Lung microvascular endothelial cell (primary cell): Measurements from ENCODE around the gene EYA2. TPM values are rescaled to one million over a fixed set of nuclear protein-coding genes. Genes with fewer than 3 reads are reported as not detected.
"Not testable (repeated sequence)": the region's sequence is repeated elsewhere in the genome, so short reads cannot be mapped to it uniquely, and the experiment has no call there.

Experiments used
- DNase-seq, 2 donors: peaks; one replicate each; pipeline versions ENCODE4 v3.0.0 to v3.0.0-alpha.2; 2010; ENCODE audit warnings: low read depth in 2 of 2
- total RNA-seq: library from RNA; depleted of rRNA; stranded (reverse); fragments of >200 nt; gene quantifications from 2 replicates; pipeline ENCODE4 v1.2.1, GENCODE V29; 2014

The EYA2 gene
- total RNA-seq, 1 donor from 2014 or later = not detected

DNA sequence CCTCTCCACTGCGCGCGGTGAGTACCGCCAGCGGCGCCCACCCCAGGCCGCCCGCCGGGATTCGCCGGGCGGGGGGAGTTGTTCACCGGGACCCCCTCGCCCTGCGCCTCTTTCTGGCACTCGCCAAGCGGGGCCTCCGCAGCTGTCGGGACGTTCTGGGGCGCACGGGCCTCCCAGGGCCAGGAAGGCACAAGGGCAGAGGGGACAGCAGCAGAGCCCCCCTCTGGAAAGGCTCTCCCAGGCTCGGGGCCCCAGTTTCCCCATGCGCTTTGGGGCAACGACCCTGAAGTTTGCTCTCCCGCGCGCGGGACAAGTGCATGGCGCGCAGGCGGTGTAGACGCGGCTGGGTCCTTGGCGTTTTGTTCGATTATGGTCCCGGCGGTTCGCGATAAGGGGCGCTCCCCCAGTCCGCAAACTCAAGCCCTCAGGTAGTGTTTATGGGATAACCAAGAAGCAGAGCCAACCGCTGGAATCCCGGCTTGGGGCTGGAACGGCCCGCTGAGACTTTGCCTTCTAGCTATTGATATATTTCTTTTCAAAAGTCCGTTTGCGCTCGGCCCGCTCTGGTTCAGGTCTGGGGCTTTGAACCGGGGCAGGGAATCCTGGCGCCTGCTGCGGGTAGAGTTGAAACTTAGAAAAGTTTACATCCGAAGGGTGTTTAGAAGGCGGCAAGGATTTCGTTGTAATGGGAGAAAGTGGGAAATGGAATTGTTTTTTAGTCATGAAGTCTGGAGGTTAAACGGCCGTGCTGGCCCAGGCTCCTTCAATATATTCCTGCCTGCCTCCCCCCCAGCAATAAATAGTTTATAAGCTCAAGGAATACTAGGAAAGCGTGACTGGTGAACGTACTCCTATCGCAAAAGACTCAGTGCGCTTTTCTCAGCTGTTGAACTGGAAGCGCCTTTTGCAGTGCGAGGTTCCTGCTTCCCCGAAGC is 595 bp downstream of the EYA2 start:
- no peak for DNase-seq

DNA sequence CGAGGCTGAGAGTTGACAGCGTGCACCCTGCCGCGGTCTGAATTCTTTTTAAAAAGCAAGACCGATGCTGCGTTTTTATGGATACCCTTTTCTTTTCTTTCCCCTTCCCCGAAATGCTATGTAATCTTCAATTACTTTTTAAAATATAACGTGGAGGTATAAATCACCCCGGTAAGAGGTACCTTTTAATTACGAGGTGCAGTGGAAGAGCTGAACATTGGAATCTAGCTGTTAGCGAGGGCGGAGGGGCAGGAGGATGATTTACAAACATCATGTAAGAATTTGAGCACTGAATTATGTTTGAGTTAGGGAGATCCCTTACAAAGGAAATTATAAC is 1.2 kb downstream of the EYA2 start:
- DNase-seq = no peak

DNA sequence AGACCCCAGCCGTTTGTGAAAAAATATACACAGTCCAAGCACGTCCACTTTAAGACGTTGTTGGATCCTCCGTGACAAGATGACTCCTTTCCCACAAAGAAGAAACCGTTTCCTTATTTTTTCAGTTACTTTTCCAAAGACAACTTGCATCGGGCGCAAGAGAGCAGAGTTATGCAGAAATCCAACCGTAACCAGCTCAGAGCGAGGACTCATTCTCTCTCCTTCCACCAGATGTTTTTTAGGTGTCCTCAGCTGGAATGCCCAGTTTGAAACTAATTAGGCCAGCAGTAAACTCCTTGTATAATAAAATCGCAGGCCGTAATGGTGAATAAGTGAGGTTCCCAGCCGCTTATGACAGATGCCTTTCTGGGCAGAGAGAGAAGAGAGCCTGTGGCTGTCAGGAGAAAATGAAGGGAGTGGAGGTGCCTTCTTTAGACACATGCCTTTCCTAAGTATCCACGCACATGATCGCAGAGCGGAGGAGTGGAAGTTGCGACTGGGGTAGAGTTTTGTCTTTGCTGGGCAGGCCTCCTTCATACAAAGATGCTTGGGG is 2.8 kb downstream of the EYA2 start:
- no peak for DNase-seq

DNA sequence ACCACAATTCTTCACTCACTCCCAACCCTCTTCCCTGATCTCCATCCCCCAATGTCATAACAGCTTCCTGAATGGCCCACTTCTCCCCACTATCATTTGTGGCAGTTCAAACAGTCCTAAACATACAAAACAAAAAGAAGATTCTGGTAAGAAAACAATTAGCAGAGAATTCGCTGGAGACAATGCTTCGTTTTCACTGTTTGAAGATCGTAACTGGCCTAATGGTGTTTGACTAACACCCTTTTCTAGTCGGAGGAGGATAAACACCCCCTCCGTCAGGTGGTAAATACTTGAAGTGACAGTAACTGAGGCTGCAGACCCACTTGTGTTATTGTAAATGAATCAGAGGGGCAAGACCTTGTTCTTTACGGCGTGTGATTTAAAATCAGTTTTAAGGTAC is 3.8 kb downstream of the EYA2 start:
- DNase-seq = no peak

- DNase-seq = no peak
Measured at GRCh38 chr20:46899621-46900020, 5.0 kb downstream of the EYA2 start.

DNA sequence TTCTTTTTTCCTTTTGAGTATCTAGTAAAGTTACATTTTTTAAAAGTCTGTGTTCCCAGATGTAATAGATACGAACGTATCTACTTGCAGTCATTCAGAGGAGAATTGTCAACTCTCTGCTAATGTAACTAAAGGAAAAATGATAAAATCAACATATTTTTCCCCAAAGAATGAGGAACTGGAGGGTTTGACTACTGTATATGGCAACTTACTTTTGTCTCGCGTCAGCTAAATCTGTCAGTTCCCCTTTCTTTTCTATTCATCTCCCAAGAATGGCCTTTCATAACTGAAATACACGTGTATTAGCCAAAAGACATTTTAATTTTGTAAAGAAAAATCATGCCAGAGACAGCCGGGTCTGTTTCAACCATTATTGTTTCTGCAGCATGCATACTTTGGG is 5.4 kb downstream of the EYA2 start:
- no peak for DNase-seq

GRCh38 chr20:46900826-46901225 is 6.2 kb downstream of the EYA2 start:
- no peak for DNase-seq

DNA sequence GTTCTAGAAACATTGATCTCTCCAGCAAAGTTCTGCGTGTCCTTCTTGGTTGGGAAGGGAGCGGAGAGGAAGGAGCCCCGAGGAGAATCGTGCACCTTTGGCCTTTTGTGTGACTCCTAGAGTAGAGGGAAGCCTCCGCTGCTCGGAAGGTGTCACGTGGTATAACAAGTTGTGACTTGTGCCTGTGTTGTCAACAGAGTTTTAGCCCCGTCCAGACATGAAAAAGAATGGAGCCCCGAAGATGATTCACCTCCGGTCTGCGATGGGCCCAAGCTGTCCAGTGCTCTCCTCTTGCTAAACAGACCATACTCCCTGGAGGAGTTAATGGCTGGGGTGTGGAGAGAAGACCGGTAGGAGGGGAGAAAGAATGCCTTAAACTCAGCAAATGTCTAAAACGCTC is 7.0 kb downstream of the EYA2 start:
- DNase-seq = no peak

DNA sequence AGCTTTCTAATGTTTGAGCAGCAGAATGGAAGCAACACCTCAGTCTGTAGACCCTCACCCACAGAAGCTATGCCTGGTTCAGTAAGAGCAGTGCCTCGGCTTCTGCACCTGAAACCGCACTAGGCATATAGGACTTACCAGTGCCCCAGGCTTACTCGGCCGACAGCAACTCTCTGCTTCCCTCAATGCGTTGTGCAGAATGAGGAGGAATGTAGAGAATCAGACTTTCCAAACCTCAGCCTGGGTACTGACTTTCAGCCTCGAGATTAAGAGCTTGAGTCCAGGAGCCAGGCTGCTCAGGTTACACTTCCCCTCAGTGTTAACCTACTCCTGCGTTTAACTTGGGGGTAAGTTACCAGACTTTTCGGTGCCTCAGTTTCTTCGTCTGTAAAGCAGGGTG is 8.6 kb downstream of the EYA2 start:
- DNase-seq = no peak

DNA sequence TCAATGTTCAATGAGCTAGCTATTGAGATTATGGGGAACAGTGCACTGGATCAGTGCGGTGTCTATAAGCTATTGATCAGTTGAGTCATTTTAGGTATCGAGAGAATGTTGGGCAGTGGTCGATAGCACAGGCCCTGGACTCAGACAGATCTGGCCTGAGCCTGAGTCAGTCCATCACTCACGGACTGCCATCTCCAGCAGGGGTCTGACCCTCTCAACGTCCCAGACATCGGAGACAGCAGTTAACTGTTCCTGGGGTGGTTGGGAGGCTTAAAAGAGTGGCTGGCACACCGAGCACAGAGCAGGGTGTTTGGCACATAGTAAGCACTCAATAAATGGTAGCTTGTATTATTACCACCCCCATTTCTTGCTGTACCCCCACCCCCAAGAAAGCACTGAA is 9.3 kb downstream of the EYA2 start:
- no peak for DNase-seq

DNA sequence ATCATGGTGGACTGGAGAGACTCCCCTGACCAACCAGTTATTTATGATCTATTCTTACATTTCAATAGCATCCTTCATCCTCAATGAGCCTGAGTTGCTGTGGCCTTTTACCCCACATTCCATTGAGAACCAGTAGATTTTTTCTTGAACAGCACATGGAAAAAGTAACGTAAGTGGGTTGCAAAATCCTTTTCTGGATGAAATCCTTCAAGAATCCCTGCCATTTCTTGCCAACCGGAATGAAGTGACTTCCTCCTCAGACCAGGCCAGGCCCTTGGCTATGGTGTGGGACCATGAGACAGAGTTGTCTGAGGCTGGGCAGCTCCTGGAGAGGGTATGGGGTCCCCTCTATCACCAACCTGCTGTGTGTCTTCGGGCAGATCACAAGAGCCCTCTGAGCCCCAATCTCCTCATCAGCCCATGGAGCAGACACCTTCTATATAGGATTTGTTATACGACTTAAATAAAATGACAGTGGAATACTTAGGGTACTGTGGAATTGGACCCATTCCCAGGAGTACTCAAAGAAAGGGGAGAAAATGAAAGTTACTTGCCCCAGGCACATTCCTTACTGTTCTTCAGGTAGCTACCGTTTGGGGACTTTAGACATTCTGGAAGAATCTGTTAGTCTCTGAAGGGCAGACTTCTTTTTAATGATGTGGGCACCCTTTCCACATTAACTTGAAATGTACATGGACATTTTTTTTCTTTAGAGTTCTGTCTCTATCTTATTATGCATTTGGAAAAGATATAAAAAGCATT is 10.9 kb downstream of the EYA2 start:
- DNase-seq = no peak

DNA sequence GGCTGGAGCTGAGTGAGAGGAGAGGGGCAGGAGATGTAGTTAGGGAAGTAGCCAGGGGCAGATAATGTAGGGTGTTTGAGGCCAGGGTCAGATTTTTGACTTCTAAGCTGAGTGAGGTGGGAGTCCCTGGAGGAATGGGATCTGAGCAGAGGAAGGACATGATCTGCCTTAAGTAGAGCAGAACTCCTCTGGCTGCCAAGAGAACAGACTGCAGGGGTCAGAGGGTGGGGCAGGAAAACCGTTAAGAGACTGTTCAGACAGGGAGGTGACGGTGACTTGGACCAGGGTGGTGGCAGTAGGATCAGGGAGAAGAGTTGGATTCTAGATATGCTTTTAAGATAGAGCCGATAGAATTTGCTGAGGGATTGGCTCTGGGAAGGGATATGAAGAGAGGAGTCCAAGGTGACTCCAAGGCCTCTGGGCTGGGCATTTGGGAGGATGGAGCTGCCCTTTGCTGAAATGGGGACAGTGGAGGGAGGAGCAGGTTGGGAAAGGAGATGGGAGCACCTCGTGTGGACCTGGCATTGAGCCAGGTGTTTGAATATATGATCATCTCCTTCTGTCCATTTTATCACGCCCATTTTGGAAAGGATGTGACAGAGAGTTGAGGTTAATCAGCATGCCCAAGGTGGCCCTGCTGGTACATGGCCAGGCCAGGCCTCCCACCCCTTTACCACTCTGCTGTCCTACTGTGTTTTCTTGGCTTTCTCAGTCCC is 18.8 kb downstream of the EYA2 start:
- DNase-seq = no peak

DNA sequence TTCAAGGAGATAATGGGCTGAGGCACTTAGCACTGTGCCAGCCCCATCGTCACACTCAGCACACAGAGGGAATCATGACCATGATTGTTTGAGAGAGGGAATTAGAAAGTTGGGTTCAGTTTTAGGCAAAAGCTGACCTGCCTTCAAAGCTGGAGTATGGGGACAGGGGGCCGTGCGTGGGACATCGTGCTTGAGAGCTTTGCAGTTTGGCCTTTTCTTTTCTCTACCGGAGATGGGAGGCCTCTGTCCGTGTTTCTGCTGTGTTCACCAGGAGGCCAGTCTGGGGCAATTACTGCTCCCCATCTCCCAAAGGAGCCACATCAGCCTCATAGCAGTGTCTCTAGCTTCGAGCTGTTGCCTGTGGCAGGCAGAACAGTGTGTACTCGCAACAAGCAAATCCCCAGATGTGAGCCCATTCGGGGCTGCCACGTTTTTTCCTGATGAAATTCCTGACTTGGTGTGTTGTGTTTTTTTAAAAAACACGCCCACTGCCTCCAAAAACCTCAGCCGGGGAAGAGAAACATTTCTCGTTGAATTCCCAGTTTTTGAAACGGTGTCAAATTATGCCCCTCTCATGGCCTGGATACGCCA is 20.2 kb downstream of the EYA2 start:
- no peak for DNase-seq

DNA sequence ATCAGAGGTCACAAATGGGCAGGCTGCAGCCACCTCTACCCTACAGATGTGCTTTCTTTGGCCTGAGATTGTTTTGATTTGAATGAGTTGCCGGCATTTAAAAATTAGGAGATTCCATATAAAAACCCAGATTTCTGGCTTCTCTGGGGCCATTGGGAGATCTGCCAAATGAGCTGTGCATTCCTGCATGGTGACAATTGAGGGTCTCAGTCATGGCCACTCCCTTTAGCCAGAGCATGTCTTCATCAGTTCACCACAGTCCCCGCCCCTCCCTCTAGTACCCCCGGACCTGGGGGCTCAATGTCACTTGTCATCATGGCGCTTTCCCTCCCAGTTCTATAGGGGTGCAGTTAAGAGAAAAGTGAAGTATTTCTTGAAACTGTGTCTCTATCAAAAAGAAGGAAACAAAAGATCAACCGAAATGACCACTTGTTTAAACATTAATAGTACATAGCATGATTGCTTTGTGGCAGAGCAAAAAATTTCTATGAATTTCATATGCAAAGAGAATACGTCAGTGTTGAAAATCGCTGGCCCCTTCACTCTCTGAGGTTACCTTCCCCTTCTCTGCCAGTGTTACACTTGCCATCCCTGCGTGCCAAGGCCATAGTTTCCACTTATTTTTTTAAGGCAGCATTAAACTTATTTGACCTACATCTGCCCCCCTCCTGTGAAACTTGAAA is 21.1 kb downstream of the EYA2 start:
- no peak for DNase-seq

DNA sequence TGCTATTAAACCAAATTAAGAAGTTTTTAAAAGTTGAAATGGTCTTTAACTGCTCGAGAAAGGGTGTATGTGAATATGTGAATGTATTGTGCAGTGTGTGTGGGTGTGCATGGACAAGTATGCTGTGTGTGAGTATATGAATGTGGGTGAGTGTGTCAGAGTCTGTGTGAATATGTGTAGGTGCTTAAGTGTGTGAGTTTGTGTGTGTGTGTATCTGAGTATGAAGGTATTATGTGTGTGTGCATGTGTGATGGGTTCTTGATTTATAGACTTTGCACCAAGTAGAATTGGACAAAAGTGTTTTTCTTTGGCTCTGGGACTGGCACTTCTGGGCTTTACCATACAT is 21.6 kb downstream of the EYA2 start:
- no peak for DNase-seq

GRCh38 chr20:46917155-46917554 is 22.5 kb downstream of the EYA2 start:
- DNase-seq = no peak

DNA sequence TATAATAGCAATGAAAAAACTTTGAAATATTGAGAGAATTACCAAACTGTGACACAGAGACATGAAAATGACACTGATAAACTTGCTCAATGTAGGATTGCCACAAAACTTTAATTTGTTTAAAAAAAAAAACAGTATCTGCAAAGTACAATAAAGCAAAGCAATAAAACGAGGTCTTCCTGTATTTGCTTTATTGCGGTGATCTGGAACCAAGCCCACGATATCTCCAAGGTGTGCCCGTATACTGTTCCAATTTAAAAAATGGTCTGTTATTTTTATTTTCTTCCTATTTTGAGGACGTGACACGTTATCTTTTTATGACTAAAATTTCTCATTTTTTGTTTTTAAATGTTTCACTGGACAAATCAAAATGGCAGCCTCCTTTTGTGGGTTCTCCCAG is 25.5 kb downstream of the EYA2 start:
- DNase-seq = no peak

DNA sequence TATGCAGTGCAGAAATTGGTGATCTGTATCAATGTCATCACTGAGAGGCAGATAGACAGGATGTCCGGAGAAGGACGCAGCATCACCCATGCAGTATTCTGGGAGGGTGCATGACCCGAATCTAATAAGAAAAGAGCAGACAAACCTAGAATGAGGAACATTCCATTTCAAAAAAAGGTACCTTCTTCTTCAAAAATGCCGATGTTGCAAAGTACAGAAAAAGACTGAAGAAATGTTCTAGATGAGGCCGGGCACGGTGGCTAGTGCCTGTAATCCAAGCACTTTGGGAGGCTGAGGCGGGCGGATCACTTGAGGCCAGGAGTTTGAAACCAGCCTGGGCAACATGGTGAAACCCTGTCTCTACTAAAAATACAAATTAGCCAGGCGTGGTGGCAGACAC is 28.2 kb downstream of the EYA2 start:
- DNase-seq = not testable (repeated sequence)

- no peak for DNase-seq
Measured at GRCh38 chr20:46923550-46923949, 28.9 kb downstream of the EYA2 start.

DNA sequence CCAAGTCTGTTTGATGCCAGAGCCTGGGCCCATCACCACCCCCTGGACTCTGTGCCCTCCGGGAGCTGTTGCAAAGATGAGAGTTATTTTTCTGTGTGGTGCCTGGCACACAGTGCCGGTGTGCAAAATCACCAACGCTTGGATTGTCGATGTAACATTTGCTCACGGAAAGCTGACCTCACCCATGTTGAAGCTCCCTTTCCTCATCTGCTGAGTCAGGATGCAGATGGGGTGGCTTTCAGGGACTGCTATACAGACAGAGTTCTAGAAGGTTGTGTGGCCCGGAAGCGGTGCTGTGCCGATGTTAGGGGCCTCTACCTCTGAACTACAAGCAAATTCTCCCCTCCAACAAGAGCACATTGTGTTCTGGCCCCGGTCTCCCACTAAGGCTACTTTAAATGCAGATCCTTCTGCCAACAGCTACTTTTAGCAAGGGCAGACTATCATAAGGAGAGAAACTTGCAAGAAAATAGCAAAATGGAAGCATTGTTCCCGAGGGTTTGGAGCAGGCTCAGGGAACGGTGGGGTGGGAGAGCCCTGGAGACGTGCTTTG is 34.0 kb downstream of the EYA2 start:
- DNase-seq = no peak

- DNase-seq = no peak
Measured at GRCh38 chr20:46929902-46930301, 35.3 kb downstream of the EYA2 start.
